Measurements from ENCODE around the gene NBR1. TPM values are rescaled to one million over a fixed set of nuclear protein-coding genes. Genes with fewer than 3 reads are reported as not detected.
"Not testable (repeated sequence)": the region's sequence is repeated elsewhere in the genome, so short reads cannot be mapped to it uniquely, and the experiment has no call there.

The NBR1 gene
- total and polyA plus RNA-seq, 3 donors from 2014 or later, result 146 to 302 (median 244) TPM

DNA sequence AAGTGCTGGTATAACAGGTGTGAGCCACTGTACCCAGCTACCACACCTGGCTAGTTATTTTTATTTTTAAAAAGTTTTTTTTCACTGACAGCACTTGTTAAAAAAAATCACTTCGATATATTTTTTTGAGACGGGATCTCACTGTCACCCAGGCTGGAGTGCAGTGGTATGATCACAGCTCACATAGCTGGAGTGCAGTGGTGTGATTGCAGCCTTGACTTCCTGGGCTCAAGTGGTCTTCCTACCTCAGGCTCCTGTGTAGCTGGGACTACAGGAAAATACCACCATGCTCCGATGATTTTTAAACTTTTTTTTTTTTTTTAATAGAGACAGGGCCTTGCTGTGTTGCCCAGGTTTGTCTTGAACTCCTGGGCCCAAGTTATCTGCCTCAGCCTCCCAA is 12.9 kb downstream of the NBR1 start:
- DNase-seq, result no peak
- Histone ChIP-seq H3K27me3 (no peaks in the 10 kb centered on the region), H3K36me3 (ENCODE audit: low read depth, missing control alignments) (no peaks in the 10 kb centered on the region), H3K27ac (no peak overlapping the region), H3K9me3 (no peaks in the 10 kb centered on the region), H3K4me1 (no peaks in the 10 kb centered on the region), H3K4me3 (no peak overlapping the region)
- 83 to 92% methylated on average over 3 of the region's 3 CpGs for WGBS, 2 donors
- TF ChIP-seq, protein P1, sequence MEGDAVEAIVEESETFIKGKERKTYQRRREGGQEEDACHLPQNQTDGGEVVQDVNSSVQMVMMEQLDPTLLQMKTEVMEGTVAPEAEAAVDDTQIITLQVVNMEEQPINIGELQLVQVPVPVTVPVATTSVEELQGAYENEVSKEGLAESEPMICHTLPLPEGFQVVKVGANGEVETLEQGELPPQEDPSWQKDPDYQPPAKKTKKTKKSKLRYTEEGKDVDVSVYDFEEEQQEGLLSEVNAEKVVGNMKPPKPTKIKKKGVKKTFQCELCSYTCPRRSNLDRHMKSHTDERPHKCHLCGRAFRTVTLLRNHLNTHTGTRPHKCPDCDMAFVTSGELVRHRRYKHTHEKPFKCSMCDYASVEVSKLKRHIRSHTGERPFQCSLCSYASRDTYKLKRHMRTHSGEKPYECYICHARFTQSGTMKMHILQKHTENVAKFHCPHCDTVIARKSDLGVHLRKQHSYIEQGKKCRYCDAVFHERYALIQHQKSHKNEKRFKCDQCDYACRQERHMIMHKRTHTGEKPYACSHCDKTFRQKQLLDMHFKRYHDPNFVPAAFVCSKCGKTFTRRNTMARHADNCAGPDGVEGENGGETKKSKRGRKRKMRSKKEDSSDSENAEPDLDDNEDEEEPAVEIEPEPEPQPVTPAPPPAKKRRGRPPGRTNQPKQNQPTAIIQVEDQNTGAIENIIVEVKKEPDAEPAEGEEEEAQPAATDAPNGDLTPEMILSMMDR (IDR thresholded peaks at IDR 0.05), result no peak
- TF ChIP-seq POLR2A (IDR thresholded peaks at IDR 0.05), result no peak
- intact Hi-C loops (cut with DNase I; ENCODE audit: low total_unique reads), result no loop called here

DNA sequence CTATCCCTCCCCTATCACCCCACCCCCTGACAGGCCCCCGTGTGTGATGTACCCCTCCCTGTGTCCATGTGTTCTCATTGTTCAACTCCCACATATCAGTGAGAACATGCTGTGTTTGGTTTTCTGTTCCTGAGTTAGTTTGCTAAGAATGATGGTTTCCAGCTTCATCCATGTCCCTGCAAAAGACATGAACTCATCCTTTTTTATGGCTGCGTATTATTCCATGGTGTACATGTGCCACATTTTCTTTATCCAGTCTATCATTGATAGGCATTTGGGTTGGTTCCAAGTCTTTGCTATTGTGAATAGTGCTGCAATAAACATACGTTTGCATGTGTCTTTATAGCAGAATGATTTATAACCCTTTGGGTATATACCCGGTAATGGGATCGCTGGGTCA is 15.6 kb downstream of the NBR1 start:
- H3K27me3 ChIP-seq; H3K9me3 ChIP-seq; H3K27ac ChIP-seq; intact Hi-C loops (cut with DNase I; ENCODE audit: low total_unique reads); DNase-seq; H3K4me3 ChIP-seq; H3K36me3 ChIP-seq (ENCODE audit: low read depth, missing control alignments); H3K4me1 ChIP-seq: not testable (repeated sequence)
- 82 to 88% methylated on average over 5 of the region's 5 CpGs for WGBS, 2 donors

DNA sequence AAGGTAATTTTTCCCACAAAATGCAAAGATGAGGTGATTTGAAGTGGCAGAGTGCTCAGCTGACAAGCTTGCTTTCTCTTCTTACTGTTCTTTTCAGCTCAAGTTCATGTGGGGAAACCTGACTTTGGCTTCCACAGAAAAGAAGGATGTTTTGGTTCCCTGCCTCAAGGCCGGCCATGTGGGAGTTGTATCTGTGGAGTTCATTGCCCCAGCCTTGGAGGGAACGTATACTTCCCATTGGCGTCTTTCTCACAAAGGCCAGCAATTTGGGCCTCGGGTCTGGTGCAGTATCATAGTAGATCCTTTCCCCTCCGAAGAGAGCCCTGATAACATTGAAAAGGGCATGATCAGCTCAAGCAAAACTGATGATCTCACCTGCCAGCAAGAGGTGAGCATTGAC is 22.2 kb downstream of the NBR1 start:
- intact Hi-C loops (cut with DNase I; ENCODE audit: low total_unique reads), result no loop called here
- DNase-seq, result no peak
- Histone ChIP-seq H3K36me3 (ENCODE audit: low read depth, missing control alignments) (no peaks in the 10 kb centered on the region), H3K4me1 (no peaks in the 10 kb centered on the region), H3K27ac (no peak overlapping the region), H3K4me3 (no peak overlapping the region), H3K27me3 (no peaks in the 10 kb centered on the region), H3K9me3 (no peaks in the 10 kb centered on the region)
- WGBS, 2 donors, result 51 to 60% methylated on average over 5 of the region's 5 CpGs
- TF ChIP-seq POLR2A (IDR thresholded peaks at IDR 0.05), result no peak
- TF ChIP-seq, protein P1 (IDR thresholded peaks at IDR 0.05), result no peak

DNA sequence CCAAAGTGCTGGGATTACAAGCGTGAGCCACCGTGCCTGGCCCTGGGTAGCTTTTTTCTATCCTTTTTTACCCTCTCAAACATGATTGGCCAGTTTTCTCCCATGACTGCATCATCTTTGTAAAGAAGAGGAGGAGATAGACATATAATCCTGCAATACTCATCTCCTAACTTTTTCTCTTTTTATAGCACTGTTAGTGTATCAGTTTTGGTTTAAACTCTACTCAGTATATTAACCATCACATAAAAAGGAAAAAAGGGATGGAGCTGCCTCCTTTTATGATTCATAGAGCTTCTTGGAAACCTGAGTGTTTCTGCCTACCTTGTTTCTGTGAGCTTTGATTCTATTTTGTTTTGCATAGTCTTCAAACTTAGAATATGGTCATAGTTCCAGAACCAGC is 28.6 kb downstream of the NBR1 start:
- Histone ChIP-seq H3K27me3 (no peaks in the 10 kb centered on the region), H3K9me3 (no peaks in the 10 kb centered on the region), H3K36me3 (ENCODE audit: low read depth, missing control alignments) (no peaks in the 10 kb centered on the region), H3K4me1 (no peaks in the 10 kb centered on the region), H3K27ac (no peak overlapping the region), H3K4me3 (no peak overlapping the region)
- DNase-seq, result no peak
- WGBS, 2 donors, result 74 to 88% methylated on average over 2 of the region's 2 CpGs
- intact Hi-C loops (cut with DNase I; ENCODE audit: low total_unique reads), result no loop called here
- no peak for TF ChIP-seq POLR2A (IDR thresholded peaks at IDR 0.05)
- TF ChIP-seq, protein P1 (IDR thresholded peaks at IDR 0.05), result no peak

DNA sequence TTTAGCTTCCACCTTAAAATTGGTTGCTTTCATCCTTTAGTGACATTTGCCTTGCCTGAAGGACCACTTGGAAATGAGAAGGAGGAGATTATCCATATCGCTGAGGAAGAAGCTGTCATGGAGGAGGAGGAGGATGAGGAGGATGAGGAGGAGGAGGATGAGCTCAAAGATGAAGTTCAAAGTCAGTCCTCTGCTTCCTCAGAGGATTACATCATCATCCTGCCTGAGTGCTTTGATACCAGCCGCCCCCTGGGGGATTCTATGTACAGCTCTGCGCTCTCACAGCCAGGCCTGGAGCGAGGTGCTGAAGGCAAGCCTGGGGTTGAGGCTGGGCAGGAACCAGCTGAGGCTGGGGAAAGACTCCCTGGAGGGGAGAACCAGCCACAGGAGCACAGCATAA is 29.1 kb downstream of the NBR1 start:
- H3K4me3 ChIP-seq, result no peak overlapping the region
- H3K36me3 ChIP-seq (ENCODE audit: low read depth, missing control alignments), result no peaks in the 10 kb centered on the region
- 80 to 86% methylated on average over 4 of the region's 4 CpGs for WGBS, 2 donors
- DNase-seq, result no peak
- no peaks in the 10 kb centered on the region for H3K9me3 ChIP-seq
- no peaks in the 10 kb centered on the region for H3K27me3 ChIP-seq
- TF ChIP-seq, protein P1 (IDR thresholded peaks at IDR 0.05), result no peak
- no peak for TF ChIP-seq POLR2A (IDR thresholded peaks at IDR 0.05)
- no peaks in the 10 kb centered on the region for H3K4me1 ChIP-seq
- no peak overlapping the region for H3K27ac ChIP-seq
- intact Hi-C loops (cut with DNase I; ENCODE audit: low total_unique reads), result no loop called here

DNA sequence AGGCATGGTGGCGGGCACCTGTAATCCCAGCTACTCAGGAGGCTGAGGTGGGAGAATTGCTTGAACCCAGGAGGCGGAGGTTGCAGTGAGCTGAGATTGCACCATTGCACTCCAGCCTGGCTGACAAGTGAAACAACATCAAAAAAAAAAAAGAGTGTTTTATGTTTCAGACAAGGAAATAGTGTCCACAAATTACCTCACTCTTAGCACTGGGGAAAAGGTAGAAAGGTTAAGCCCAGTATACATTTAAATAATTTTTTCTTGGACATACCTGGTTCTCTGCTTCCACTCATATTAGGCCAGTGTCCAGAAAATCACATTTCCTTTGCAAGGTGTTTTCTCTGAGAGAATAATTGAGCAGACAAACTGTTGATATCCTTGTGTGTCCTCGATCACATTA is 32.0 kb downstream of the NBR1 start:
- H3K27ac ChIP-seq; DNase-seq; H3K4me1 ChIP-seq; intact Hi-C loops (cut with DNase I; ENCODE audit: low total_unique reads); H3K9me3 ChIP-seq; H3K36me3 ChIP-seq (ENCODE audit: low read depth, missing control alignments); H3K4me3 ChIP-seq; H3K27me3 ChIP-seq: not testable (repeated sequence)
- WGBS, 2 donors, result 92 to 96% methylated on average over 3 of the region's 3 CpGs
